Measurements from ENCODE around the gene KLF6.
A peak's percentile ranks its signal among the peaks of the same experiment; 100 is the strongest.

Gene KLF6

DNA sequence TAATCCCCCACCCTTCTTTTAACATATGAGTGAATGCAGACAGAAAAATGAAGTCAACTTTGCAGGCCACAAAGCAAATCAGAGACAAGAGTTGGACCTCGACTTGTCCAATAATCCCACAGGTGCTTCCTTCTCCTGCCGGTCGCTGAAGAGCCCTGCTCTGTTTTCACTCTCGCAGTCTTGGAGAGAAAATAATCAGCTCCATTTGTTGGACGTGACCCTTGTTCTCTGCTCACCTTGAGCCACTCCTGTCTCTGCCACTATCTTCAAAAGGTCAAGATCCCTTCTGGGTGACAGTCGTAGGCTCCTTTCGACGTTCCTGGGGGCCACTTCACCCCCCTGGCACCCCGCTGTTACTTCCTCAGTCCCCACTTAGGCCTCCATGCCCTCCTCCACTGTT lies 2.8 kb upstream of the KLF6 start:
- no peak for DNase-seq (ENCODE audit: low spot score)

DNA sequence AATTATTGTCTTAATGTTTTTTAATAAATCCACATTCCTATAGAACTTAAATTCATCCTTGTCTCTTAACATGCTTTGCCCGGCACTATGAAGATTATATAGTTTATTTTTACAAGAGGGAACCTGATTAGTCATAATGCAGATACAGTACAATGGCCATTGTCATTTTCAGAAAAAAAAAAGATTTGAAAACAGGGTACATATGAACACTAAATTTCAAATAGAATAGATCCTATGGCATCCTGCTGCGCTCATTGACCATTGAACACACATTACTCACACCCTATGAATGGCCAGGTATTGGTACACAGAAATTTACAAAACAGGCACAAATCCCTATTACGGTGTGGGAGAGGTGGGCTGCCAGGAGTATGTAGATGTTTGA lies 2.0 kb upstream of the KLF6 start:
- DNase-seq (ENCODE audit: low spot score) = no peak

DNA sequence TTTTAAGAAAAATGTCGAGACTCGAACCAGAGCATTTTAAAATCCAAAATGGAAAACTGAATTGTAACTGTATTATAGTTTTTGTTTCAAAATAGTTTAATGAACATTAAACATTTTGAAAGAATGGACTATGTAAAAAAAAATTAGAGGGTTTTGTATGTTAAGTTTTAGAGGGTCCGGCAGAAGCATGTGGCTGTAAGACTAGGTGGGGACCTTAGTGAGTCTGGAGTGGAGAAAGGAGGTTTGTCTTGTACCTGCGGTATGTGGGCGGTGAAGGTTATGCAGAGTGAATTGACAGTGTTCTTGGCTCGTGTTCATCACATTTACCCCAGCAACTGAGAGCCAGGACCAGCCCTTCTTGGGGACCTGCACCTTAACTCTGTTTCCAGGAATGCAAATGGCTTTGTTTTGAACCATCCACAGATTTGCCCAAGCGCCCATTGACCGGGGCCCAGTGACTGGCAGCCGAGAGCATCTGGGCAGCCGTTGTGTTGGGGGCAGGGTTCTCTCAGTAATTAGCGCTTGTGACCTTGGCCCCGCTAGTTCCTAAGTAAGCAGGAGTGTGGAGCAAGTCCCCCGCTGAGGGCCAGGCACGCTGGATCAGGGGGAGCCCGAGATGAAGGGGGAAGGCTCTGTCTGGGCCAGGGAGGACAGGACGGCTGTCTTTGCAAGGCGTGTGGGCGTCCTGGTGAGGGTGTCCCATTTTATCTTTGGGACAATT lies 1.4 kb upstream of the KLF6 start:
- no peak for DNase-seq (ENCODE audit: low spot score)

DNA sequence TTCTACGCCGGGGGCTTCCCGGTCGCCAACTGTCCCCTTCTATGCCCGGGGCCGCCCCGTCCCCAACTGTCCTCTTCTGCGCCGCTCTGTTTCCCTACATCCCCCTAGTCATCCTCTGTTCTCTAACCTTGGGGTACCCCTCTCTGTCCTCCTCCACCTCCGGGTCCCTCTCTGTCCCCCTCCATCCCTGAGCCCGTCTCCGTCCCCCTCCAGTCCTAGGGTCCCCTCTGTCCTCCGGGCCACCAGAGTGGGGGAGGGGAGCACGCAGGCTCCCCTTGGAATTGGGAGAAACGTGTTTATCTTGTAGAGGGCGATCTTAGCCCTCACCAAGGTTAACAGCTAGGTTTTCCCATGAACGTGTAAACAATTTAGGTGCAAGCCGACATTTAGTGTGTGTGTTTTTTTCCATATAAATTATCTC lies 852 bp upstream of the KLF6 start:
- no peak for DNase-seq (ENCODE audit: low spot score)

DNA sequence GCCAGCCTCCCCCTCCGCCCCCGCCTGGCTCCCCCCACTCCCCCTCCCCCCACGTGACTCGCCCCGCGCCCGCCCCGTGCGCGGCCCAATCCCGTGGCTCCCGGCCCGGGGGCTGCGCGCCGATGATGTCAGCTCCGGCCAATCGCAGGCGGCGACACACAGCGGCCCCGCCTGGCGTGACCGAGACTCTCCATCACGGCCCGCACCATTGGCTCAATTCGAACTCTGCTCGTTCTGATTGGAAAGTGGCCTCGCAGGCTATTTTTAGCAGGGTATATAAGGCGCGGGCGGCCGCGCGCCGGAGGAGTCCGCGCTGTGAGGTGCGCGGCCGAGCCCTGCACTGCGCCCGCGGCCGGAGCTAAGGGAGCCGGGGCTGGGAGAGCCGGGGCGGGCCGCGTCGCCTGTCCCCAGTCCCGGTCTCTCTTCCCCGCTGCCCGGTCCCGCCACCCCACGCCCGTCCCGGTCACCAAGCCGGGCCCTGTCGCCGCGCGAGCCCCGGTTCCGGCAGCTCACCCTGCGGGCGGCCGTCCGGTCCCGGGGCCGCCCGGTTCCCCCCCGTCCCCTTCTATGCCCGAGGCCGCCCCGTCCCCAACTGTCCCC lies 342 bp upstream of the KLF6 start:
- peak; percentile 99 for DNase-seq (ENCODE audit: low spot score)

DNA sequence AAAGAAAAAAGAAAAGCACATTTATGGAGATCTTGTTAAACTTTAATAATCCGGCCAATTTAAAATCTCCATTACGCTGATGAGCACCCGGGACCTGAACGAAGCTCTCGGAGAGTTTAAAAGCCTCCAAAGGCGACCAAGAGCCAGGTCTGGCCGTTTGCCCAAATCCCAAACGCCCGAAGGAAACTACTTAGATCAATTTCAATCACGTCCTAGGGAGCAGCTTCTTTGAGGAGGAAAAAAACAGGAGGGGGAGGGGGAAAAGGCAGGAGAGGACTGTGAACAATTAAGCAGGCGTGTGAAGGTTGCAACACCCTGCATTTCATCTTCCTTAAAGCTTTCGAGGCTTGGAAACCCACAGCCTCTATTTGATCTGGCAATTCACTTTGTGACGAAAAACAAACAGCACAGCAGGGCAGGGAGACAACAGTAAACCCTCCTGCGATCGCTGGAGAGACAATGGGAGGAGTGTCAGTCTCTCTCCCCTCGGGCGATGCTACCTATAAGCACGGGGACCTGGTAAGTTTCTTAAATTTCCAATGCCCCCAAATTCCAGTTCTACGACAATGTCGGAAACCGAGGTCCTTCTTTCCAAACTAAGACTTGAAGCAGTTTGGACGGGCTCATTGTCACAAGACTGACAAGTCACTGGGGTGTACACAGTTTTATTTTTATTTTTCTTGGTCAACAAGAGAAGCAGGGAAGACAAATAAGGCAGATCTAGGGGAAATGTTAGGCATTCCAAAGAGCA lies 1.2 kb downstream of the KLF6 start:
- no peak for DNase-seq (ENCODE audit: low spot score)

DNA sequence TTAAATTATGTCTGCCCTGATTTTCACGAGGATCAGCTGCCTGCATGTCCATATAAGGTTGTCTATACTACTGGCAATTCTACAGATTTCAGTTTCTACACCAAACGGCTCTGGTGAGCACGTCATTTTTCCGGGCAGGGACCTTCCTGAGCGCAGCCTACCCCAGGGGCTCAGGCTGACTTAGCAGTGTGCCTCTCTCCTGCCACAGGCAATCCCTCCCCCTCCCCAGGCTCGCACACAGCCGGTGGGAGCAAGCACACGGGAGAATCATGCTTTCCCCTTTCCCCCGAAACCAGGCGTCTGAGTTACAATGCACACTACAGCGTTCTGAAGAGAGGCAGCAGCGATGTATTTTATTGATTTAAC lies 1.7 kb downstream of the KLF6 start:
- DNase-seq (ENCODE audit: low spot score) = no peak

DNA sequence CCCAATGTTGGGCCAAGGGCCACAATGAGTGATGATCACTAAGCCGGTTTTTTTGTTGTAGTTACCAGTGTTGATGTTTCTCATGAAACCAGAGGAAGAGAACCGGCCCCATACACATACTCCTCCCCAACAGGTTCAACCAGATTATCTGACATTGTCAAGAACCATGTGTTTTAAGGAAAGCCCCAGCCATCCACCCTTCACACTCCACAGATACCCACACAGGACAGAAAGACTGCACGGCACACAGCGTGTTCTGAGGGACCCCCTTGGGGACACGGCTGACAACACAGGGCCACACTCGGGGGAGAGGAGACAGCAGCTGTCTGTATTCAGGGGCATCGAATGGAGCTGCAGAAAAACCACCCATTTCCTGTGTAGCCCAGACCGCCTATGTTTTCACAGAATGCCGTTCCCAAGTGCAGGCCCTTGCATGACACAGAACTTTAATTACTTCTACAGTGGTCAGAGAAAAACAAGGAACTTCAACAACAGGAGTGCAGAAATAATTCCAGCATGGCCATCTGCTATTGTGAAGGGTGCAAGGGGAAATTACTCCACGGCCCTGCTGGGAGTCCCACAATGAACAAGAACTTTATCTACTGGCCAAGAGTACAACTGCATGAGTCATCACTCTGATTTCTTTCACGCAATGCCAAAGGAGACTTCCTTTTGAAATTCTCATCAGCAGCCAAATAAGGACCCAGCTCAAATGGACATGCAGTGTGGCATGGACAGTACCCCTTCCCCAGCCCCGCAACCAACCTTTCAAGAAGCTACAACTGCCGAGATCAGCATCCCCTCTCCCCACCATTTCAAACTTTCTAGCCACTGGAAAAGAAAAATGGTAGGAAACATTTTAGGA lies 2.3 kb downstream of the KLF6 start:
- no peak for DNase-seq (ENCODE audit: low spot score)

DNA sequence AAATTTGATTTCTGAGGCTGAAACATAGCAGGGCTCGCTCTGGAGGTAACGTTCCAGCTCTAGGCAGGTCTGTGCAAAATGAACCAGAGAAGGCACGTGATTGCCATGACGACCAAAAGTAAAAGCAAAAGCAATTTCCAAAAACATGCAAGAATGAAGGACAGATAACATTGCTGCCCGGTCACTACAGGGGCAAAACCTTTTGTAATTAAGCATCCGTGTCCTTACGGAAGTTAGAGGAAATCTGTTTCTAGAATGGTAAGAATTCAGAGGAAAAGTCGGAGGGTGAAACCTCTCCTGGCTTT lies 2.9 kb downstream of the KLF6 start:
- DNase-seq (ENCODE audit: low spot score) = no peak

DNA sequence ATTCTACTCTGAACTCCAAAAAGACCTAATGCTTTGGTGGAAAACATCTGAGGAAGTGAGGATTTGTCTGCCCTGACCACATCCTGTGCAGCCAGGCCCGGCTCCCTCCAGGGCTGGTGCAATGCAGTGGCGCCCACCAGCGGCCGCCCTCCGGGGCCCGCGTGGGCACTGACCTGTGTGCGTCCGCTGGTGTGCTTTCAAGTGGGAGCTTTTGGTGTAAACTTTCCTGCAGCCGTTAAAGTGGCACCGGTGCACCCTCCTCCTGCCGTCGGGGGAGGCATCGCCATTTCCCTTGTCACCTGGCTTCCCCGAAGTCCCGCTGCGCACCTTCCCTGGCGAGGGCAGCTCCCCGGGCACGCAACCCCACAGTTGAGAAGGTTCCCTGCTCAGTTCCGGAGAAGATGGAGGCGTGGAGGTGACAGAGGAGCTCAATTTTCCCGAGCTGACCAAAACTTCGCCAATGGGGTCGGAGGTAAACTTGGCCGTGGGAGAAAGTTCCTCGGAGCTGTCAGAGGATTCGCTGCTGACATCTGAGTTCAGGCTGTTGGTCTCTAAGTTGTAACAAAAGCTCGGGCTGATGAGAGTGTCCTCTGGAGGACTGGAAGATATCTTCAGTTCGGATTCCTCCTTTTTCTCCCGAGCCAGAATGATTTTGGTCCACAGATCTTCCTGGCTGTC lies 3.4 kb downstream of the KLF6 start:
- DNase-seq (ENCODE audit: low spot score) = no peak

DNA sequence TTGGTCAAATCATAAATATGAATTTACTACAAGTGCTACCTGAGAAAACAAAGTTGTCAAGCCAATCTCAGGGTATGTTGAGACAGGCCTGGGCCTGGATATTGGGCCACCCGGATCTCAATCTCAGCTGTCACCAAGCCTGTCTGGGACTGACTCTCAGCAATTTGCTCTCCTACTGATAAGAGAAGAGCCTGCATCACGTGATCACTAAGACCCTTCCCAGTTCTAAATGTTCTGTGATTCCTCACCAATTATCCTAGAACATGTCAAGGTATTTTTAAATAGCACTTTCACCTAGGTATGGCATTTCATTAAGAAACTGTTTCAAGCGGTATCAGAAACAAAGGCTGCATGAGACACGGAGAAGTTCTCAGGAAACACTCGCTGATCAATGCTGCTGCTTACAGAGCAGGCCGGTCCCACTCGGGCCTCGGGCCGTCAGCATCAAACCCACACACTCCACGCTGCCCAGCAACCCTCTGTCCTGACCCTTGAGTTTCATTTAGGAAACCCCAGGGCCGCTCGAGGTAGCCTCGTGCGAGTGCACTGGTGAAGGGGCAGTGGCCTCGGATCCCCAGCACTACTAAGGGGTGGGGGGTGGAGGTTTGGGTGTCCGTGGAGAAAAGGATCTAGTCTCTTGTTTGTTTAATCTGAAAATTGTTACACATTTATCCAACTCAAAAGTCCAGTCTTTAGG lies 4.1 kb downstream of the KLF6 start:
- no peak for DNase-seq (ENCODE audit: low spot score)

DNA sequence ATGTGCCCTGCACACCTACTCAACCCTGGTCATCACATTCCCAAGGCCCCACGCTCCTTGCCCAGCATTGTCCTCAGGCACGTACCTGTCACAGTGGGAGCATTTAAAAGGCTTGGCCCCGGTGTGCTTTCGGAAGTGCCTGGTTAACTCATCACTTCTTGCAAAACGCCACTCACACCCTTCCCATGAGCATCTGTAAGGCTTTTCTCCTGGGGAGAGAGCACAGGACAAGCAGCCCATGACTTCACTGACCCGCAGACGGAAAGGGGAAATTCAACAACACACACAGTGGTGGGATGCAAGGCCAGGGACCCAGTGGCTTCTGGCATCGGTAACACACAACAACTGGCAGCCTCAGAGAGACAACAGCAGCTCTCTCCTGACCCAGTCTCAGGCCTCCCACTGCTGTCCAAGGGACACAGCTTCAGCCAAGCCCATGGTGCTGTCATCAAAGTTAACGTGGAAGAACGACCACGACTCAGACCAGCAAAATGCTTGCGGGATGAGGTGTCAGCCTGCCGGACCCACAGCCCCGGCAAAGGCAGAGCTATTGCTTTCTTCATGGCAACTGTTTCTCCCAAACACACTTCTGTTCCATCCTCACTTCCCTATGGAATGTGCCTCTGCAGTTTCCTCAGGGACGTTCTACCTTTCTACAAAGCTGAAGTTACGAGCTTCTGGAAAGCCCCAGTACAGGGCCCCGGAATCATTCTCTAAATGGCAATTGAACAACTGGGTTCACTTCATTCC lies 4.8 kb downstream of the KLF6 start:
- no peak for DNase-seq (ENCODE audit: low spot score)

DNA sequence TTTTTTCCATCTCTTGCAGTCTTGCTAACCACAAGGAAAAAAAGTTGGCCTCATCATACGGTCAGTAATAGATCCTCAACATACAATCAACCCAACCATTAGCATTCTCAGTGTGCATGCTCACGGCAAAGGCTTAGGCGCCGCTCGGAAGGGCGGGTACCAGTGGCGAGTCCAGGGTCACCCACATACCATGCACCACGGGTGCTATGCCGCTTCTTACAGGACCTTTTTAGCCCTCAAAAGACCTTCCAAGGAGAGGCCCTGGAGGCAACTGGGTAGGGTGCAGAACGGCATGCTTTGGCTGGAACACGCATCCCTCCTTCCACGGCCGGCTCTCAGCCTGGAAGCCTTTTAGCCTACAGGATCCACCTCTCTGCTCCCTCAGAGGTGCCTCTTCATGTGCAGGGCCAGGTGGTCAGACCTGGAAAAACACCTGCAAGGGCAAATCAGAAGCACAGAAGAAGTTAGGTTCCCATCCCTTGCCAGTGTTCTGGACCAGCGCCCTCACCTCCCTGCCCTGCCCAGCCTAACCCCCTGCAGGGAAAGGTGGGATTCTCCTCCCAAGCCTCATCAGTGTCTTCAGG lies 5.8 kb downstream of the KLF6 start:
- no peak for DNase-seq (ENCODE audit: low spot score)

DNA sequence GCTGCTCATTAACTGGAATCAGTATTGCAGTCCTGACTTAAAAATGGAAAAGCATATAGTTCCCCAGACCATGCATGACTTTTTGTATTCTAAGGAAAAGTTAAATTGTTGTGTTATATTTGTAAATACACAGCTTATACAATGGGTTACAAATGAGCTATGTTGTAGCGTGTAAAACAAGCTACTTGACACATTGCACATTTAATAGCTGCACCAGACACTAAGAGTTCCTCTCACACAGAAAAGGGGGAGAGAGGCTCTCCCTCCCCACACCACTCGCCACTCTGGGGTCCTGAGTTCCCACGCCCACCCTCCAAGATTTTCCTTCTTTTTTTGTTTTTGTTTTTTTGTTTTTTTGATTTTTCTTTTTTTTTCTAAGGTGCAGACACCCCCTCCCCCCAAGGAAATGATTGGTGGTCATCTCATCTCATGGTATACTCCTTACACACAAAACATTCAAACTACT lies 6.3 kb downstream of the KLF6 start:
- no peak for DNase-seq (ENCODE audit: low spot score)

DNA sequence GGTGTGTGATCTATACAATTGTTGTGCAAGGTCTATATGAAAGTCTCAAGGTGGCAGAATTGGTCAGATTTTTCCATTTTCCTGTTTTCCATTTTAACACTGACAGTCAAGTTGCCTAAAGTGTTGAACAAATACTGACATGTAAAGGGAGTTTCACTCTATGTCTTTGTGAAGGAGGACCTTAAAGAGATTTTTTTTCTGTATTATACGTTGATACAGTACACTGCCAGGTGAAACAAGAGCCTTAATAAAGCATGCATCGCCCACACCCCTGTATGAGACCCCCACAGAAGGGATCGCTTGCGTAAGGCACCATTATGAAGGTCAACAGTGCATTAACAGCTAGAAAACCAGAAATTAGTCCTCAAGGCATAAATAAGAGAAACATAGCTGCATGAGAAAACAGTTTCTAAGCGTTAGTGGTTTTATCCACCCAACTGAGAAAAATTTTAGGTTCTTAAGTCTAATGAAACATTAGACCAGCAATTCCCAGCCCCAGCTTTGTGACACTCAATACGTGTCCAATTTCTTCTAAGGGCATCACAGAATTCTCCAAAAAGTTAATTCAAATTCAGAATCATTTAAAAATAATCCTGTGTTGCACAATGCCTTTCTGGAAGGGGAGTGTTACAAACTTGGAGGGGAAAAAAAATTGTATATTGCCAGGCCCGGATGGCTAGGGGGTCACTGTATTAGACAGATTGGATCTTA lies 6.9 kb downstream of the KLF6 start:
- DNase-seq (ENCODE audit: low spot score) = no peak

DNA sequence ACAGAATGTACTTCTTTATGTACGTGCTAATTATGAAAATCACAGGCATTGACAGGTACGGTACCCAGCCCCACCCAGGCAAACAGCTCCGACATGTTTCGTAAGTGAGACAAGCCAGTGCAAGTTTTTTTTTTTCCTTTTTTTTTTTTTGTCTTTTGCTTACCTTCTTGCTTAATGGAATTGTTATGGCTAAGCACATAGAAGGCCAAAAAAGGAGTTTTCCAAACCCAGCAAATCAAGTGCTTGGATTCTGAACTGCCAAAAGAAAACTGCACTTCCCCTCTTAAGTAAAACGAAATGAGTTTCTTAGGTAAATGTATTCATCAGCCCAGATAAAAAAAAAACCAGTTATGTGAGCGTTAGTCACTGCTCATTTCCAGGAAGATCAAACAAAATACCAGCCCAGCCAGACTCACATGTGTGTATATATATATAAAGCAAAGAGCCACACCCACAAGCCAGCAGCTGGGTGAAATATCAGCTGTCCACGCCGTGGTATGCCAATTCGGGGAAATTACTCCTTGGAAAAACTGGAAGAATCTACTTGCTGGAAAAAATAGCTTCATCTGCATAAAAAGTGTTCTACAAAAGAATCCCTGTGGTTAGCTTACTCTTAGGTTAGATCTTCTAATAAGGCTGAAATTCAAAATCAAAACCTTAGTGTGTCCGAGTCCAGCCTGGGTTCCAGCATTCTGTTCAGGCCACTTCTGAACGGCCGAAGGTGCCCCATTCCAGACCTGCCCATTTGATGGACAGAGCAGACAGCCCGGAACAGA lies 8.0 kb downstream of the KLF6 start:
- no peak for DNase-seq (ENCODE audit: low spot score)

DNA sequence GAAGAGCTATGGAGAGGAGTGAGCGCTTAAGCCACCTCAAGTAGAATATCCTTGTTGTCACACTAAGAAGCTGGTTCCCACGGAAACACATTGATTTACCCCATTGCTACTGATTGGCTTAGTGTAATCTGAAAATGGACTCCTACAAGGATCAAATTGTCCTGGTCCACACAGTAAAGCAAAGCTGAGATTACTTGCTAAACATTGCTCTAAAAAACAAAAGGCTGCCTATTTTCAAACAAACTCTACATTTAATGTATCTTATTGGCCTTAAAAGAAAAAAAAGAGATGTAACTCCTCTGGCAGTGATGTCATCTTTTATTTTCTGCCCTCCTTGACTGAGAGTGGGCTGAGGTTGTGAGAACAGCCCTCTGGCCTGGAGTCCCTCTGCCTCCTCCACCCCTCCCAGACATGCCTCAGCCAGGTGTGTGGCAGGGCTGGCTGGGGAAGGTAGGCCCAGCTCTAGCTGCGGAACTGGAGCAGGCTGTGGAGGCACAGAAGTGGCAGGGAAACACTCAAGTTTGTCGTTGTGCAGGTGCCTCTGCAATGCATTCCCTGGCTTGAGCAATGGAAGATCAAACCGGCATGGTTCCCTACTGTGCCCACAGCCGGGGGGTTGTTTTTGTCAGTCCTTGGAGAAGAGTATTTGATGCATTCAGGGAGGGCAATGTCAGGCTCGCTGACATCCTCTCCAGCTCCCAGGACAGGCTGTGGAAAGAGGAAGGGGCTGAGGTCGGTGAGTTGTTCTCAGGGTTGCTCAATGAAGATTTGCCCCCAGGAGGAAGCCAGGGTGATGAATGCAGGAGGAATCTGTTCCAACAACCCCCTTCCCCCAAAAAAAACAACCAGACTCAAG lies 9.1 kb downstream of the KLF6 start:
- DNase-seq (ENCODE audit: low spot score) = no peak
